ENCODE results near the gene SLC6A6.

Gene SLC6A6

DNA sequence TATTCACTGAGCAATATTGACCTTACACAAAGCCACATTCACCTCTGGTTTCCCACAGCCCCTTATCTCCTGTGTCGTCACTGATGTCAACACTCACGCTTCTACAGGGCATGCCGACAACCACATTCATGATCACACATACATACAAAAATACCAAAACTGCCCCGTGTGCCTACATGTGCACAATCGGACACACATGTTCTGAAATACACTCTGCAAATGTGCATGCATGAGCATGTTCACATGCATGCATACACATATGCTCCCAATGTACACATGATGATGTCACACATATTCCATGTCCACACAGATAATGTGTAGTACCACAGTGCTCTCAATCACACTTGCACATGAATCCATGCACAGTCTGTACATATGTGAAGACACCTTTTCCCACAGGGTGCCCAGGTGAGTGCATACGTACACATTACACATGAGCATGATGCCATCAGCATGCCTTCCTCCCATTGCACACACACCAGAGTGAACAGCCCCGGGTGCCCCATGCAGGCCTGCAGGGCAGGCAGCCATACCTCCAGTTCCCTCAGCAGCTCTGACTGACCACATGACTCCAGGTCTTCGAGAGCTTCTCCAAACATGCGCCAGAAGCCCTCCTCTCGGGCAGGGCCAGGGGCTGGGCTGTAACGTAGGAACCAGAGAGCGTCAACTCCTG is 100.8 kb downstream of the SLC6A6 start:
- H3K9ac ChIP-seq = no peak overlapping the region
- no peaks in the 10 kb centered on the region for H3K4me1 ChIP-seq
- H3K27ac ChIP-seq = no peak overlapping the region
- TF ChIP-seq, protein P1, sequence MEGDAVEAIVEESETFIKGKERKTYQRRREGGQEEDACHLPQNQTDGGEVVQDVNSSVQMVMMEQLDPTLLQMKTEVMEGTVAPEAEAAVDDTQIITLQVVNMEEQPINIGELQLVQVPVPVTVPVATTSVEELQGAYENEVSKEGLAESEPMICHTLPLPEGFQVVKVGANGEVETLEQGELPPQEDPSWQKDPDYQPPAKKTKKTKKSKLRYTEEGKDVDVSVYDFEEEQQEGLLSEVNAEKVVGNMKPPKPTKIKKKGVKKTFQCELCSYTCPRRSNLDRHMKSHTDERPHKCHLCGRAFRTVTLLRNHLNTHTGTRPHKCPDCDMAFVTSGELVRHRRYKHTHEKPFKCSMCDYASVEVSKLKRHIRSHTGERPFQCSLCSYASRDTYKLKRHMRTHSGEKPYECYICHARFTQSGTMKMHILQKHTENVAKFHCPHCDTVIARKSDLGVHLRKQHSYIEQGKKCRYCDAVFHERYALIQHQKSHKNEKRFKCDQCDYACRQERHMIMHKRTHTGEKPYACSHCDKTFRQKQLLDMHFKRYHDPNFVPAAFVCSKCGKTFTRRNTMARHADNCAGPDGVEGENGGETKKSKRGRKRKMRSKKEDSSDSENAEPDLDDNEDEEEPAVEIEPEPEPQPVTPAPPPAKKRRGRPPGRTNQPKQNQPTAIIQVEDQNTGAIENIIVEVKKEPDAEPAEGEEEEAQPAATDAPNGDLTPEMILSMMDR (IDR thresholded peaks at IDR 0.05) = no peak
- no peak overlapping the region for H2AFZ ChIP-seq
- no peak overlapping the region for H3K4me2 ChIP-seq (ENCODE audit: low read length)
- no peaks in the 10 kb centered on the region for H3K79me2 ChIP-seq
- no peak overlapping the region for H3K4me3 ChIP-seq (ENCODE audit: low read depth, low read length)
- no peaks in the 10 kb centered on the region for H3K9me3 ChIP-seq (ENCODE audit: control insufficient read depth, low read length)
- no peaks in the 10 kb centered on the region for H3K36me3 ChIP-seq (ENCODE audit: control insufficient read depth, insufficient read depth, low read length)
- H3K27me3 ChIP-seq (ENCODE audit: control insufficient read depth, insufficient read depth, low read length) = no peaks in the 10 kb centered on the region

DNA sequence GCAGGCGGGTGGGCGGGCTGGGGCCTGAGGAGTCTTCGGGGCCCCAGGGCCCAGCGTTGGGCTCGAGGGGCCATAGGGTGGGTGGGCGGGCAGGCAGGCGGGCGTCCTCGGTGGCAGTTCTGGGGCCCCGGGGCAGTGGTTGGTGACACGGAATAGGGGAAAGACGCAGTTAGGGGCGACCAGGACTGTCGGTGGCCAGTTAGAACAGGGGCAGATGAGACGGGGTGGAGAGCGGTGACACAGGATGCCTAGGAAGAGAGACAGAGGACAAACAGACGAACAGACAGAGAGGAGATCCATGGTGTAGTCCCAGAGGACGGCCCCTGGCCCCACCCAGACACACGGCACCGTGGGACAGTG is 101.3 kb downstream of the SLC6A6 start:
- Histone ChIP-seq H3K36me3 (ENCODE audit: control insufficient read depth, insufficient read depth, low read length) (no peaks in the 10 kb centered on the region), H3K27me3 (ENCODE audit: control insufficient read depth, insufficient read depth, low read length) (no peaks in the 10 kb centered on the region), H3K4me1 (peaks cover 1% of the 10 kb centered on the region), H2AFZ (no peak overlapping the region), H3K9ac (no peak overlapping the region), H3K27ac (no peak overlapping the region), H3K79me2 (no peaks in the 10 kb centered on the region), H3K4me3 (ENCODE audit: low read depth, low read length) (no peak overlapping the region), H3K4me2 (ENCODE audit: low read length) (no peak overlapping the region), H3K9me3 (ENCODE audit: control insufficient read depth, low read length) (no peaks in the 10 kb centered on the region)
- TF ChIP-seq, protein P1 (IDR thresholded peaks at IDR 0.05) = no peak

DNA sequence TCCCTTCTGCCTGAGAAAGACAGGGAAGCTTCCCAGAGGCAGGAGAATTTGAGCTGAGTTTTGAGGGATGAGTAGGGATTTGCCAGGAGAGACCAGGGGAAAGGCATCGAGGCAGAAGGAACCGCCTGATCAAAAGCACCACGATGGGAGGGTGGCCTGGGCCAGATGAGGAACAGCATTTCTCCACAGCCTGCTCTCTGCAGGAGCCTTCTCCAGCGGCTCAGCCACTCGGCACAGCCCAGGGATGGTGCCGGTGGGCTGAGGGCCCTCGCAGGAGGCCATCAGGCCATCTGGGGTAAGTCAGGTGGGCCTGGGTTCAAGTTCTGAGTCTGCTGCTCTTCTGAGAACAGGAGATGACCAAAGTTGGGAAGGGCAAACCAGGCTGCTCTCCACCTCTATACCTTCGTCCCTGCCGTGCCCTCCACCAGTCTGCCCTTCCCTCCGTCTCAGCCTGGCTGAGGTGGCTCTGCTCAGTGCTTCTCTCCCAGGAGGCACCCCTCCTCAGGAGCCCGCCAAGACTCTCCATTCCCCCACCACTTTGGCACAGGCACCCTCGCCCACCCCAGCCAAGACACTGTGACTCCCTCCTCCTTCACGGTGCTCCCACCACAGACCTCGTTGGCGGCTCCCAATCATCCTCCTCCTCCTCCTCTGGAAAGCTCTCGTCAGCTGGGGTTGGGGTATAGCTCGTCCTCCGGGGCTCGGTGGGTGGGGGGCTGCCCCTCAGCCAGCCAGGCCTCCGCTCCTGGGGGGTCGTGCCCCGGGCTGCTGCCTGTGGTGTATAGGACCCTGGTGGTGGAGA is 102.8 kb downstream of the SLC6A6 start:
- H3K36me3 ChIP-seq (ENCODE audit: control insufficient read depth, insufficient read depth, low read length) = no peaks in the 10 kb centered on the region
- no peak overlapping the region for H3K4me2 ChIP-seq (ENCODE audit: low read length)
- no peak overlapping the region for H3K9ac ChIP-seq
- no peak overlapping the region for H3K4me3 ChIP-seq (ENCODE audit: low read depth, low read length)
- no peak overlapping the region for H3K27ac ChIP-seq
- H3K9me3 ChIP-seq (ENCODE audit: control insufficient read depth, low read length) = no peaks in the 10 kb centered on the region
- no peaks in the 10 kb centered on the region for H3K27me3 ChIP-seq (ENCODE audit: control insufficient read depth, insufficient read depth, low read length)
- peaks cover 2% of the 10 kb centered on the region for H3K4me1 ChIP-seq
- H3K79me2 ChIP-seq = no peaks in the 10 kb centered on the region
- TF ChIP-seq, protein P1 (IDR thresholded peaks at IDR 0.05) = no peak
- H2AFZ ChIP-seq = no peak overlapping the region

DNA sequence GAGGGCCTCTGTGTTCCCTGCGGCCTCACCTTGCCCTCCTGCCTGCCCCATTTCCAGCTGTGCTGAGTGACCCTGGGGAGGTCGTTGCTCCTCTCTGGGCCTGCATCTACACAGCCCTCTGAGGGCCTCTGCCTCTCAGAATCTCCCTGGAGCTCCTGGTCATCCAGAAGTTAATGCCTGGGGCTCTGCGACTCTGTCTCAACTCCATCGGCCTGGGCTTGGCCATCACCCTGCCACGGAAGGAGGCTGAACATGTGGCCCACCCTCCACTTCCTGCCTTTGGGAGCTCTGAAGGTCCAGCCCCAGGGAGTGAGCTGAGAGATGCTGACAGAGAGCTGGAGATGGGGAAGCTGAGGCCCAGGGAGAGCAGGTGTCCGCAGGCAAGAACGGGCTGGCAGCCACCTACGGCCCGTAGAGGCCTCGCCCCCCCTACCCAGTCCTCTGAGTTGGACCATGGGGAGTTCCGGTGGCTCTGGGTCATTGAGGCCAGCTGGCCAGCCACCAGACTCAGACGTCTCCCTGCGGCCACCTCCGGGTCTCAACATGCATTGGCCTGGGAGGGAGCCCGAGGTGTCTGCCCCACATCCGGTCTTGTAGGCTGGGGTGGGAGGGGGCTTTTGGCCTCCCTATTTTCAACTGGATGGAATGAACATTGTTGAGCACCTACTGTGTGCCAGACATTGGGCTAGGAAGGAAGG is 103.5 kb downstream of the SLC6A6 start:
- Histone ChIP-seq H3K27me3 (ENCODE audit: control insufficient read depth, insufficient read depth, low read length) (no peaks in the 10 kb centered on the region), H3K9ac (no peak overlapping the region), H2AFZ (no peak overlapping the region), H3K4me3 (ENCODE audit: low read depth, low read length) (no peak overlapping the region), H3K4me2 (ENCODE audit: low read length) (no peak overlapping the region), H3K79me2 (no peaks in the 10 kb centered on the region), H3K9me3 (ENCODE audit: control insufficient read depth, low read length) (no peaks in the 10 kb centered on the region), H3K4me1 (peaks cover 2% of the 10 kb centered on the region), H3K36me3 (ENCODE audit: control insufficient read depth, insufficient read depth, low read length) (no peaks in the 10 kb centered on the region), H3K27ac (no peak overlapping the region)
- TF ChIP-seq, protein P1 (IDR thresholded peaks at IDR 0.05) = no peak
